Activated CD8-positive, alpha-beta T cell treated with anti-CD3 and anti-CD28 coated beads, Interleukin-2, amount 10 ng/mL, durations not matched to agents 7 days and 5 days (primary cell): Measurements from ENCODE around the gene KAZN. TPM values are rescaled to one million over a fixed set of nuclear protein-coding genes. Genes with fewer than 3 reads are reported as not detected.

Source experiments
- ATAC-seq: fragments of 150-1000 bp; cut with Tn5 transposase; one replicate; pipeline ENCODE4 v1.10.0; 2021; ENCODE audit warnings: moderate library complexity
- CTCF ChIA-PET: fragments of 350-600 bp; sonication (Branson Sonifier 250); formaldehyde crosslinking; loops from one replicate; lab custom pipeline; 2021; ENCODE audit warnings: antibody characterized with exemption; lab: Charles Lee
- POLR2A ChIA-PET: fragments of 350-600 bp; sonication (Branson Sonifier 250); formaldehyde crosslinking; loops from one replicate; lab custom pipeline; 2021; ENCODE audit warnings: antibody characterized with exemption; lab: Charles Lee
- DNase-seq: peaks from one replicate; pipeline ENCODE4 v3.0.0-alpha.2; 2020
- H3K27ac Mint-ChIP-seq: one replicate; pipeline ENCODE4 v1.8.0; 2021; ENCODE audit warnings: mild to moderate bottlenecking, mixed read lengths
- H3K27me3 Mint-ChIP-seq: one replicate; pipeline ENCODE4 v1.8.0; 2021; ENCODE audit warnings: low read depth, mixed read lengths
- H3K36me3 Mint-ChIP-seq: one replicate; pipeline ENCODE4 v1.8.0; 2021; ENCODE audit warnings: low read depth, mixed read lengths
- H3K4me1 Mint-ChIP-seq: one replicate; pipeline ENCODE4 v1.8.0; 2021; ENCODE audit warnings: low read depth, mixed read lengths
- H3K4me3 Mint-ChIP-seq: one replicate; pipeline ENCODE4 v1.8.0; 2021; ENCODE audit warnings: mild to moderate bottlenecking, mixed read lengths
- H3K9me3 Mint-ChIP-seq: one replicate; pipeline ENCODE4 v1.8.0; 2022; ENCODE audit warnings: mixed read lengths; ENCODE audit not compliant: insufficient read depth
- total RNA-seq, 2 experiments: library from RNA; stranded (reverse); gene quantifications; one replicate each; pipeline ENCODE4 v1.2.3, GENCODE V29; 2021

The KAZN gene
- total RNA-seq, 2 experiments from 2014 or later: 1.1 to 1.7 TPM

DNA sequence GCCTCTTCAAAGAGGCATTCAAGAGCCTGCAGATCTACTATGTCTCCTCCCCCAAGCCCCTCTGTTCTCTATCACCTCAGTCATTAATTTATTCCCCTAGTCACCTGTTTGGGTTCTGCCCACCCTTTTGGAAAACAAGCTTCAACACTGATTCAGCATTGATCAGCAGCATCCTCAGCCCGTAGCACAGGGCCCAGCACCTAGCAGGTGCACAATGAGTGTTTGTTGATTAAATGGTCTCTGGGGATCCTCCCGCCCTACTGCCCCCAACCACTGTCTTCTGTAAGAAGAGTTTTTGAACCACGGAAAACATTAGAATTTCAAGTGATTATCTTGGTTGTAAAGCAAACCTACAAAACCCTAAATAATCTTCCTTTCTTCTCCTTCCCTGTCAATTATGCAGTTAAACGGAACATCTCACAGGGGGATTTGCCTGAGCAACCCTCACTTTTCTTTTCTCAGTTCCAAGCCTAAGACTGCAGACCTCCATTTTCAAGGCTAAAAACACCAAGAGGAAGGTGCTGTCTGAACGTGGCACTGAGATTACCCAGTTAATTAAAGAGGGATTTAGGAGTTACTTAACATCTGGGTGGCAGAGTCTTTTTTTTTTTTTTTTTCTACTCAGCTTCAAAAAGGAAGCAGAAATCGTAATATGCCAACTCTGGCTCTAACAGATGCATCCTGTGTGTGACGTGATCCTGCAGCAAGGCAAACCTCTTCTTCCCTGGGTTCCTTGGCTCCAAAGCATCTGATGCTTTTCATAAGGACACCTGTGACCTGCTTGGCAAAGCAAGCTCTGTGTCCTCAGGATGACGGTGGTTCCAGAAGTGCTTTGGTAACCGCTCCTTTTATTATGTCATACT lies 163.0 kb downstream of the KAZN start:
- no peaks in the 10 kb centered on the region for H3K4me1 Mint-ChIP-seq
- ATAC-seq (no peak), DNase-seq (no peak)
- POLR2A ChIA-PET: no interaction called here
- H3K36me3 Mint-ChIP-seq: no peaks in the 10 kb centered on the region
- H3K27ac Mint-ChIP-seq: no peak overlapping the region
- CTCF ChIA-PET: no interaction called here
- no peaks in the 10 kb centered on the region for H3K9me3 Mint-ChIP-seq
- no peak overlapping the region for H3K4me3 Mint-ChIP-seq
- peaks cover 3% of the 10 kb centered on the region for H3K27me3 Mint-ChIP-seq

GRCh38 chr1:14763977-14764376 lies 165.5 kb downstream of the KAZN start:
- ATAC-seq (no peak), DNase-seq (no peak)
- Mint-ChIP-seq H3K9me3 (no peaks in the 10 kb centered on the region), H3K36me3 (no peaks in the 10 kb centered on the region), H3K27ac (no peak overlapping the region), H3K4me1 (no peaks in the 10 kb centered on the region), H3K4me3 (no peak overlapping the region), H3K27me3 (no peaks in the 10 kb centered on the region)
- ChIA-PET POLR2A (no interaction called here), CTCF (no interaction called here)

GRCh38 chr1:14765773-14766172 lies 167.3 kb downstream of the KAZN start:
- CTCF ChIA-PET: no interaction called here
- no peaks in the 10 kb centered on the region for H3K36me3 Mint-ChIP-seq
- no peak overlapping the region for H3K27ac Mint-ChIP-seq
- H3K4me1 Mint-ChIP-seq: no peaks in the 10 kb centered on the region
- ATAC-seq: no peak
- POLR2A ChIA-PET: no interaction called here
- H3K9me3 Mint-ChIP-seq: no peaks in the 10 kb centered on the region
- H3K27me3 Mint-ChIP-seq: no peaks in the 10 kb centered on the region
- H3K4me3 Mint-ChIP-seq: no peak overlapping the region
- no peak for DNase-seq

- no peak overlapping the region for H3K27ac Mint-ChIP-seq
- H3K9me3 Mint-ChIP-seq: no peaks in the 10 kb centered on the region
- no peaks in the 10 kb centered on the region for H3K27me3 Mint-ChIP-seq
- POLR2A ChIA-PET: interaction anchor here (0.6 kb wide), 1 partner anchor 324 kb away, joined by 3 read pairs; no protein-coding TSS in a partner anchor
- no peak for DNase-seq
- H3K36me3 Mint-ChIP-seq: no peaks in the 10 kb centered on the region
- no peak overlapping the region for H3K4me3 Mint-ChIP-seq
- CTCF ChIA-PET: no interaction called here
- H3K4me1 Mint-ChIP-seq: no peaks in the 10 kb centered on the region
- ATAC-seq: no peak
Measured at GRCh38 chr1:14767075-14767474, 168.6 kb downstream of the KAZN start.

DNA sequence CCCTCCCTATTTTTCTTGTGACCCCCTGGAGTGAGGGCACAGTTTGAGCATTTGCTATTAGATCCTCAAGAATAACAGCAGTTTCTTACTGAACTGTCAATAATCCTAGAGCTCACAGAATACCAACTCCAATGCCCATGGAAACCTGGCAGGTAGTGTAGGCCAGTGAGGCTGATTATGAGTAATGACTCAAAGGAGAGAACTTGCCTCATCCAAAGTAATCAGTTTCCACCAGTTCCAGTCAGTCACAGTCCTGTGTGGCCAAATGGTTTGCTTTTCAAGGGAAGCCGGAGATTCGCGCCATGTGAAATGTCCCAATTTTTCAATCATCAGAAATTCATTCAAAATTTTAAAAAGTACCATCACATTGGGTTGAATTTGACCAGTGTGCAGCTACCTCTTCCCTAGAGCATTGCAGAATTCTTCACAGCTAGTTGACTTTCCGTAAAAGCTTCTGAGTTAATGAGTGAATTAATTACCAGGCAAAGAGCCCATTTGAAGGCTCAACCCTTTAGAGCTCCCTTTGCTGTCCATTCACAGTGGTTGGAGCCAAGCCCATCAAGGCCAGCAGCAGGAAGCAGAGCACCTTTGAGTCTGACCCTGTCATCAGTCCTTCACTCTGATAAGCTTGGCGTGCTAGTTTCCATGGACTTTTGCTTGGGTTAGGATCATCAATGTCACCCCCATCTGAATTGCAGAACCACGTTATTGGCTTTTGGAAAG lies 170.3 kb downstream of the KAZN start:
- POLR2A ChIA-PET: no interaction called here
- CTCF ChIA-PET: no interaction called here

DNA sequence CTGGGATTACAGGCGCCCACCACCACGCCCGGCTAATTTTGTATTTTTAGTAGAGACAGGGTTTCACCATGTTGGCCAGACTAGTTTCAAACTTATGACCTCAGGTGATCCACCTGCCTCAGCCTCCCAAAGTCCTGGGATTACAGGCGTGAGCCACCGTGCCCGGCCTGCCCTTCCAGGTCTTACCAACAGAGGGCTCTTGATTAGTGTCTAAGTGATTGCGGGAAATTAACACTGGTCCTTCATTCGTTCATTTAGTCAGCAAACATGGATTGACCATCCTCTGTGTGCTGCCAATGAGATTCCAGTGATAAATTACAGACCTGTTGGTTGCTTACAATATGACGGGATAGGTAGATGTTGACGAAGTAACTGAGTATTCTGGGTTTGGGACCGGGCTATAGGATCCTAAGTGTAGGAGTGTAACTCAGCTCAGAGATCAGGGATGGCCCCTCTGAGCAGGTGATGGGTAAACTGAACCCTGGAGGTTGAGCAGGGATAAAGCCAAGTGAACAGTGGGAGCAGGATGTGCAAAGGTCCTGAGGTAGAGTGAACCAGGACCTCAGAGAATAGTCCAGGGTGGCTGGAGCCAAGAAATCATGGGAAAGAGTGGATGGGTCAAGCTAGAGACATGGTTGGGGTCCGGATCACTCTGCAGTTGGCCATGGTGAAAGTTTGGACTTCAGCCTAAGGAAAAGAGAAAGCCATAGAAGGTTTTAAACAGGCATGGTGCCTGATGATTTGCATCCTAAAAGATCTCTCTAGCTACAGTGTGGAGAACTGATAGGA lies 171.2 kb downstream of the KAZN start:
- no peaks in the 10 kb centered on the region for H3K27me3 Mint-ChIP-seq
- no peak overlapping the region for H3K4me3 Mint-ChIP-seq
- ChIA-PET CTCF (no interaction called here), POLR2A (no interaction called here)
- no peaks in the 10 kb centered on the region for H3K36me3 Mint-ChIP-seq
- no peaks in the 10 kb centered on the region for H3K9me3 Mint-ChIP-seq
- DNase-seq (no peak), ATAC-seq (no peak)
- no peaks in the 10 kb centered on the region for H3K4me1 Mint-ChIP-seq
- no peak overlapping the region for H3K27ac Mint-ChIP-seq

More for the DNA sequence above, 170.3 kb downstream of the KAZN start:
- H3K4me1 Mint-ChIP-seq: no peaks in the 10 kb centered on the region
- DNase-seq (no peak), ATAC-seq (no peak)
- no peak overlapping the region for H3K4me3 Mint-ChIP-seq
- H3K36me3 Mint-ChIP-seq: no peaks in the 10 kb centered on the region
- no peak overlapping the region for H3K27ac Mint-ChIP-seq
- H3K27me3 Mint-ChIP-seq: no peaks in the 10 kb centered on the region
- no peaks in the 10 kb centered on the region for H3K9me3 Mint-ChIP-seq

GRCh38 chr1:14773396-14774025 lies 175.0 kb downstream of the KAZN start:
- Mint-ChIP-seq H3K4me1 (peaks cover 11% of the 10 kb centered on the region), H3K27ac (no peak overlapping the region), H3K27me3 (no peaks in the 10 kb centered on the region), H3K9me3 (no peaks in the 10 kb centered on the region), H3K36me3 (no peaks in the 10 kb centered on the region), H3K4me3 (no peak overlapping the region)
- ChIA-PET POLR2A (no interaction called here), CTCF (no interaction called here)
- no peak for DNase-seq
- ATAC-seq: no peak

DNA sequence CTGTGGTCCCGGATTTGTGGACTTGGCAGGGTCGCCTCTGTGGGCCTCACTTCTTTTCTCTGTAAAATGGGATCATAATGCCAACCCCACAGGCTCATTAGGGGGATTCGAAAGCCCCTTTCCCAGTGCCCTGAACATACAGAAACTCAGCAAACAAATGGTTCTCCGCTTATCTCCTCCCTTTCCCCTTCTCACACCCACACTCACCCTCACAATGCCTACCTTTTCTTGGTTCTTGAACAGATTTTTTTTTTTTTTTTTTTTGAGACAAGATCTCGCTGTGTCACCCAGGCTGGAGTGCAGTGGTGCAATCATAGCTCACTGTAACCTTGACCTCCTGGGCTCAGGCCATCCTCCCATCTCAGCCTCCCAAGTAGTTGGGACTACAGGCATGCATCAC lies 175.7 kb downstream of the KAZN start:
- DNase-seq: no peak
- ATAC-seq: no peak
- no peaks in the 10 kb centered on the region for H3K36me3 Mint-ChIP-seq
- H3K27me3 Mint-ChIP-seq: no peaks in the 10 kb centered on the region
- H3K9me3 Mint-ChIP-seq: no peaks in the 10 kb centered on the region
- ChIA-PET CTCF (no interaction called here), POLR2A (no interaction called here)
- peaks cover 13% of the 10 kb centered on the region for H3K4me1 Mint-ChIP-seq
- no peak overlapping the region for H3K4me3 Mint-ChIP-seq
- H3K27ac Mint-ChIP-seq: no peak overlapping the region

- no peaks in the 10 kb centered on the region for H3K9me3 Mint-ChIP-seq
- no peak overlapping the region for H3K27ac Mint-ChIP-seq
- ChIA-PET POLR2A (no interaction called here), CTCF (no interaction called here)
- DNase-seq (no peak), ATAC-seq (no peak)
- H3K27me3 Mint-ChIP-seq: no peaks in the 10 kb centered on the region
- no peak overlapping the region for H3K4me3 Mint-ChIP-seq
- peaks cover 13% of the 10 kb centered on the region for H3K4me1 Mint-ChIP-seq
- H3K36me3 Mint-ChIP-seq: no peaks in the 10 kb centered on the region
Measured at GRCh38 chr1:14774988-14775387, 176.5 kb downstream of the KAZN start.

DNA sequence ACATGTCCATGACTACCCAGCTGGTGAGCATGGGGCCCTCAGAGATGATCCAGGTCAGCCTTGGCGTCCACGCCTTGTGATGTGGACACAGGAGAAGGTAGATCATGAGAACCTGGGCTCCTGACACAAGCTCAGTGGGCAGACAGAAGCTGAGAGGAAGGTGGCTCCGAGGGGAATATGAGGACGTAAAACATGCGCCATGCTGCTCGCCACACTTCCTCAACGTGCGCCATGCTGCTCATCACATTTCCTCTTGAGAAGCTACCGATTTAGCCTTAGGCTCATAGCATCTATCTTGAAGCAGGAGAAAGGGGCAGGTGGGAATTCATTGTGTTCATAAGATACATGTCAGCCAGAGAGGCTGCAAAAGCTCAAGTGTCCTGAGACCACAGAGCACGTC lies 176.9 kb downstream of the KAZN start:
- H3K27ac Mint-ChIP-seq: no peak overlapping the region
- no peaks in the 10 kb centered on the region for H3K36me3 Mint-ChIP-seq
- H3K27me3 Mint-ChIP-seq: no peaks in the 10 kb centered on the region
- peaks cover 13% of the 10 kb centered on the region for H3K4me1 Mint-ChIP-seq
- no peaks in the 10 kb centered on the region for H3K9me3 Mint-ChIP-seq
- ATAC-seq (no peak), DNase-seq (no peak)
- no peak overlapping the region for H3K4me3 Mint-ChIP-seq
- CTCF ChIA-PET: no interaction called here
- POLR2A ChIA-PET: no interaction called here
